CD14-positive monocyte (primary cell): ENCODE results near the gene ZNF433. TPM values are rescaled to one million over a fixed set of nuclear protein-coding genes. Genes with fewer than 3 reads are reported as not detected.

Experiments used
- DNase-seq, 3 donors: peaks; one replicate each; pipeline ENCODE4 v3.0.0-alpha.2; 2011 to 2022
- H2AFZ ChIP-seq: 2 replicates; pipeline ENCODE4 v1.6.0; 2012; ENCODE audit warnings: mild to moderate bottlenecking, low read depth, low read length, inconsistent platforms; ENCODE audit not compliant: insufficient read depth, poor library complexity, severe bottlenecking
- H3K27ac ChIP-seq, 2 donors: 1 replicate in 1 of 2; 2 replicates in 1 of 2; pipeline ENCODE4 v1.5.1; 2012 to 2013; ENCODE audit warnings: low read length in 2 of 2, control low read depth in 1 of 2, inconsistent platforms in 1 of 2, low read depth in 1 of 2, mild to moderate bottlenecking in 1 of 2
- H3K27me3 ChIP-seq, 2 donors: one replicate each; pipeline versions ENCODE4 v1.6.0 to v1.6.1; 2011 to 2013; ENCODE audit warnings: low read length in 2 of 2; ENCODE audit not compliant: control insufficient read depth in 2 of 2, insufficient read depth in 2 of 2
- H3K36me3 ChIP-seq, 2 donors: replicated peaks in 1 of 2; 1 replicate in 1 of 2; 2 replicates in 1 of 2; pipeline versions ENCODE4 v1.5.1 to v1.6.1; 2012 to 2013; ENCODE audit warnings: low read length in 2 of 2, control low read depth in 1 of 2, inconsistent platforms in 1 of 2, mild to moderate bottlenecking in 1 of 2; ENCODE audit not compliant: insufficient read depth in 2 of 2, control insufficient read depth in 1 of 2
- H3K4me1 ChIP-seq, 2 donors: 1 replicate in 1 of 2; 2 replicates in 1 of 2; pipeline versions ENCODE4 v1.5.1 to v1.6.1; 2012 to 2013; ENCODE audit warnings: low read length in 2 of 2, control low read depth in 1 of 2, inconsistent platforms in 1 of 2, mild to moderate bottlenecking in 1 of 2, moderate library complexity in 1 of 2; ENCODE audit not compliant: insufficient read depth in 2 of 2, control insufficient read depth in 1 of 2
- H3K4me2 ChIP-seq: replicated peaks from 2 replicates; pipeline ENCODE3; 2012; ENCODE audit warnings: low read length, moderate library complexity, mild to moderate bottlenecking; ENCODE audit not compliant: poor library complexity, severe bottlenecking; ENCODE audit errors: extremely low read depth
- H3K4me3 ChIP-seq, 3 experiments: fragments of 200-600 bp in 1 of 3; sonication (generic) in 1 of 3; replicated peaks in 1 of 3; 1 replicate in 2 of 3; 2 replicates in 1 of 3; pipeline ENCODE4 v1.5.1; 2011 to 2013; ENCODE audit warnings: low read length in 3 of 3, mild to moderate bottlenecking in 3 of 3, control low read depth in 2 of 3, low read depth in 2 of 3, inconsistent platforms in 1 of 3, moderate library complexity in 1 of 3
- H3K79me2 ChIP-seq: 2 replicates; pipeline ENCODE4 v1.6.0; 2012; ENCODE audit warnings: mild to moderate bottlenecking, control low read depth, inconsistent platforms, low read length, moderate library complexity; ENCODE audit not compliant: insufficient read depth
- H3K9ac ChIP-seq: 2 replicates; pipeline ENCODE4 v1.6.0; 2017; ENCODE audit warnings: low read length, mild to moderate bottlenecking; ENCODE audit not compliant: insufficient read depth, poor library complexity, severe bottlenecking
- H3K9me3 ChIP-seq, 2 donors: replicated peaks in 1 of 2; 1 replicate in 1 of 2; 2 replicates in 1 of 2; pipeline versions ENCODE4 v1.5.1 to v1.6.1; 2012 to 2013; ENCODE audit warnings: low read length in 2 of 2, control low read depth in 1 of 2; ENCODE audit not compliant: control insufficient read depth in 1 of 2, insufficient read depth in 1 of 2
- H4K20me1 ChIP-seq: 2 replicates; pipeline ENCODE4 v1.6.0; 2012; ENCODE audit warnings: mild to moderate bottlenecking, low read length, control low read depth, moderate library complexity; ENCODE audit not compliant: insufficient read depth
- H3K27ac Mint-ChIP-seq, 7 donors: one replicate each; pipeline ENCODE4 v1.8.0; 2020; ENCODE audit warnings: mild to moderate bottlenecking in 7 of 7, mixed read lengths in 7 of 7, moderate library complexity in 6 of 7, inconsistent platforms in 2 of 7
- H3K27me3 Mint-ChIP-seq, 3 donors: one replicate each; pipeline ENCODE4 v1.8.0; 2021 to 2022; ENCODE audit warnings: low read depth in 3 of 3, mild to moderate bottlenecking in 3 of 3, mixed read lengths in 3 of 3, moderate library complexity in 3 of 3, inconsistent platforms in 1 of 3
- H3K36me3 Mint-ChIP-seq, 2 donors: one replicate each; pipeline ENCODE4 v1.8.0; 2020; ENCODE audit warnings: mixed read lengths in 2 of 2, inconsistent platforms in 1 of 2, mild to moderate bottlenecking in 1 of 2
- H3K4me1 Mint-ChIP-seq: one replicate; pipeline ENCODE4 v1.8.0; 2020; ENCODE audit warnings: mild to moderate bottlenecking, mixed read lengths
- H3K4me3 Mint-ChIP-seq, 2 donors: one replicate each; pipeline ENCODE4 v1.8.0; 2020; ENCODE audit warnings: mild to moderate bottlenecking in 2 of 2, mixed read lengths in 2 of 2, moderate library complexity in 1 of 2
- H3K9me3 Mint-ChIP-seq, 7 donors: one replicate each; pipeline ENCODE4 v1.8.0; 2020 to 2022; ENCODE audit warnings: mixed read lengths in 7 of 7, mild to moderate bottlenecking in 6 of 7, moderate library complexity in 6 of 7, inconsistent platforms in 2 of 7
- CTCF ChIP-seq: fragments of 200-600 bp; IDR thresholded peaks from one replicate; pipeline ENCODE4 v1.8.0; 2022; ENCODE audit warnings: antibody characterized with exemption, mild to moderate bottlenecking
- WGBS: methylation state at CpG from one replicate; pipeline ENCODE4 v1.1.5; 2013; ENCODE audit warnings: missing lambda C conversion rate; ENCODE audit not compliant: insufficient coverage; 5-methylcytosine and 5-hydroxymethylcytosine counted together
- intact Hi-C, 2 donors: fragments of 100-400 bp; cut with micrococcal nuclease; formaldehyde crosslinking; loops; one replicate each; pipeline versions ENCODE4 v1.15.0 to v1.15.1; 2023
- polyA plus RNA-seq, 3 donors: library from polyadenylated mRNA; depleted of rRNA in 1 of 3; unstranded in 2 of 3; stranded (reverse) in 1 of 3; fragments of 300-500 nt in 2 of 3; fragments of >200 nt in 1 of 3; fragmentation: Illumina TruSeq in 2 of 3; gene quantifications; 1 replicate in 2 of 3; 2 replicates in 1 of 3; pipeline ENCODE4 v1.2.3, GENCODE V29; 2012 to 2021
- small RNA-seq: library from RNA; depleted of rRNA; stranded (forward); fragments of <200 nt; gene quantifications from one replicate; pipeline ENCODE3, GENCODE V24; 2012; ENCODE audit warnings: low read depth; ENCODE audit not compliant: insufficient read length

ZNF433 gene
- polyA plus RNA-seq, 3 donors, result 0.50 to 1.1 (median 0.76) TPM

- H3K4me2 ChIP-seq, result peak within 1 kb of the TSS; percentile 88
- H3K9me3 Mint-ChIP-seq, result peaks cover 0 to 4% (median 0%) of the 10 kb centered on the region in 7 donors
- H3K4me3 Mint-ChIP-seq, result peak within 1 kb of the TSS; percentile 94 to 99
- peaks cover 25% of the 10 kb centered on the region for H3K4me1 Mint-ChIP-seq
- H3K9ac ChIP-seq, result peak within 1 kb of the TSS; percentile 92
- intact Hi-C loops, result loop anchor here (1.0 to 5.0 kb wide), 8 partner anchors 22 to 176 kb away; partner anchors contain the start of genes ZNF20 (in 2 of the 2), ZNF433 (in 1 of the 2), ZNF700 (in 1 of the 2) and ZNF844 (in 1 of the 2)
- H2AFZ ChIP-seq, result peak within 1 kb of the TSS; percentile 84
- no peaks in the 10 kb centered on the region for H3K9me3 ChIP-seq
- H3K4me1 ChIP-seq, result peaks cover 18 to 21% of the 10 kb centered on the region in 2 donors
- peak; percentile 87 to 95 (median 93) for DNase-seq
- peaks cover 0 to 6% (median 2%) of the 10 kb centered on the region in 3 donors for H3K27me3 Mint-ChIP-seq
- no peaks in the 10 kb centered on the region for H3K27me3 ChIP-seq
- H3K27ac ChIP-seq, result peak within 1 kb of the TSS; percentile 86 to 99
- H3K36me3 ChIP-seq, result no peaks in the 10 kb centered on the region
- H3K36me3 Mint-ChIP-seq, result peaks cover 9 to 23% of the 10 kb centered on the region in 2 donors
- WGBS, result 0% methylated on average over 45 of the region's 47 CpGs
- H3K4me3 ChIP-seq, result peak within 1 kb of the TSS; percentile 68 to 99 (median 96)
- H3K79me2 ChIP-seq, result no peaks in the 10 kb centered on the region
- no peak for TF ChIP-seq CTCF
- peak within 1 kb of the TSS; percentile 93 to 99 (median 97) for H3K27ac Mint-ChIP-seq
- H4K20me1 ChIP-seq, result no peaks in the 10 kb centered on the region
These were observed 70.4 kb downstream of the ZNF433 start, which contains the start of gene ZNF763 for GRCh38 chr19:11964858-11965645. Gene ZNF763 (plus strand): TSS chr19:11965040. CDS start chr19:11965209, 169 bp downstream.

Small RNA genes lying within 50 kb of the gene (small RNA-seq; reads per million reads assigned to genes)
- gene RNA5SP464, result not detected
- gene RNA5SP465, result not detected
- not detected for gene RNA5SP466

Other genes starting within 250 kb of the ZNF433 start
- under 1 TPM in 2 of 3 donors, not detected in 1; 0.27 to 0.92 TPM for gene ZNF491, start 237.2 kb downstream of the ZNF433 start, polyA plus RNA-seq
- gene ZNF440, start 221.4 kb downstream of the ZNF433 start, polyA plus RNA-seq, result 1 to 10 TPM; 2.4 to 4.1 (median 3.4) TPM
- 1 to 10 TPM in 1 of 3 donors, under 1 TPM in 2; 0.31 to 2.1 (median 0.82) TPM for gene ZNF439, start 187.0 kb downstream of the ZNF433 start, polyA plus RNA-seq
- 1 to 10 TPM in 2 of 3 donors, under 1 TPM in 1; 0.98 to 1.7 (median 1.1) TPM for gene ZNF69, start 147.9 kb downstream of the ZNF433 start, polyA plus RNA-seq
- 10 to 100 TPM in 1 of 3 donors, 1 to 10 TPM in 2; 1.1 to 18.3 (median 1.2) TPM for gene ZNF700, start 110.6 kb downstream of the ZNF433 start, polyA plus RNA-seq
- gene ZNF763, start 70.6 kb downstream of the ZNF433 start, polyA plus RNA-seq, result 1 to 10 TPM; 1.3 to 2.6 (median 1.7) TPM
- gene ZNF878, start 17.3 kb upstream of the ZNF433 start, polyA plus RNA-seq, result not detected
- gene ZNF844, start 29.1 kb upstream of the ZNF433 start, polyA plus RNA-seq, result 1 to 10 TPM; 1.9 to 2.2 (median 2.0) TPM
- 1 to 10 TPM in 2 of 3 donors, under 1 TPM in 1; 0.86 to 2.6 (median 1.3) TPM for gene ZNF20, start 104.7 kb upstream of the ZNF433 start, polyA plus RNA-seq
- gene ZNF625, start 121.1 kb upstream of the ZNF433 start, polyA plus RNA-seq, result under 1 TPM in 1 of 3 donors, not detected in 2; 0.37 TPM
- 1 to 10 TPM; 3.4 to 6.4 (median 5.8) TPM for gene ZNF136, start 127.4 kb upstream of the ZNF433 start, polyA plus RNA-seq